Fibroblast of villous mesenchyme (primary cell): ENCODE results near the gene HACE1. TPM values are rescaled to one million over a fixed set of nuclear protein-coding genes. Genes with fewer than 3 reads are reported as not detected.
"Not testable (repeated sequence)": the region's sequence is repeated elsewhere in the genome, so short reads cannot be mapped to it uniquely, and the experiment has no call there.

Experiments used
- DNase-seq: peaks from one replicate; pipeline ENCODE4 v3.0.0-alpha.2; 2010; ENCODE audit warnings: low read depth
- H3K4me3 ChIP-seq: 2 replicates; pipeline ENCODE4 v1.5.1; 2011; ENCODE audit warnings: low read depth, mild to moderate bottlenecking, low read length
- CTCF ChIP-seq: IDR thresholded peaks from 2 replicates; pipeline ENCODE4 v1.5.1; 2012; ENCODE audit warnings: low read depth, mild to moderate bottlenecking, low read length; ENCODE audit not compliant: insufficient read depth
- total RNA-seq: library from RNA; depleted of rRNA; stranded (reverse); fragments of >200 nt; gene quantifications from 2 replicates; pipeline ENCODE4 v1.2.3, GENCODE V29; 2012

Gene HACE1
- total RNA-seq, 1 donor = 23.3 TPM

GRCh38 chr6:104816125-104816524 is 43.6 kb downstream of the HACE1 start:
- no peak for DNase-seq
- no peak overlapping the region for H3K4me3 ChIP-seq
- TF ChIP-seq CTCF = no peak

- TF ChIP-seq CTCF = no peak
- DNase-seq = no peak
- no peak overlapping the region for H3K4me3 ChIP-seq
Measured at GRCh38 chr6:104814743-104815142, 45.0 kb downstream of the HACE1 start.

- no peak for TF ChIP-seq CTCF
- no peak for DNase-seq
- H3K4me3 ChIP-seq = no peak overlapping the region
Measured at GRCh38 chr6:104813552-104813951, 46.2 kb downstream of the HACE1 start.

GRCh38 chr6:104809116-104809515 is 50.6 kb downstream of the HACE1 start:
- DNase-seq = no peak
- TF ChIP-seq CTCF = no peak
- H3K4me3 ChIP-seq = no peak overlapping the region

GRCh38 chr6:104805335-104805734 is 54.4 kb downstream of the HACE1 start:
- H3K4me3 ChIP-seq, DNase-seq: not testable (repeated sequence)

GRCh38 chr6:104799134-104799657 is 60.5 kb downstream of the HACE1 start:
- no peak for DNase-seq
- TF ChIP-seq CTCF = no peak
- H3K4me3 ChIP-seq = no peak overlapping the region

GRCh38 chr6:104796031-104796785 is 63.5 kb downstream of the HACE1 start:
- no peak overlapping the region for H3K4me3 ChIP-seq
- no peak for TF ChIP-seq CTCF
- DNase-seq = no peak
